Immature natural killer cell (primary cell): Measurements from ENCODE around the gene APCDD1L. TPM values are rescaled to one million over a fixed set of nuclear protein-coding genes. Genes with fewer than 3 reads are reported as not detected.

Source experiments
- DNase-seq, 3 donors: peaks; one replicate each; pipeline ENCODE4 v3.0.0; 2022; ENCODE audit warnings: mixed read lengths in 1 of 3
- H3K27ac Mint-ChIP-seq, 6 donors: one replicate each; pipeline ENCODE4 v1.8.0; 2020; ENCODE audit warnings: mixed read lengths in 6 of 6, mild to moderate bottlenecking in 5 of 6, inconsistent platforms in 4 of 6, moderate library complexity in 3 of 6
- H3K27me3 Mint-ChIP-seq, 3 donors: one replicate each; pipeline ENCODE4 v1.8.0; 2020 to 2021; ENCODE audit warnings: low read depth in 3 of 3, mild to moderate bottlenecking in 3 of 3, mixed read lengths in 3 of 3, moderate library complexity in 3 of 3, inconsistent platforms in 1 of 3
- H3K36me3 Mint-ChIP-seq, 3 donors: one replicate each; pipeline ENCODE4 v1.8.0; 2020; ENCODE audit warnings: mixed read lengths in 3 of 3, inconsistent platforms in 2 of 3, mild to moderate bottlenecking in 2 of 3
- H3K4me1 Mint-ChIP-seq, 2 donors: one replicate each; pipeline ENCODE4 v1.8.0; 2020; ENCODE audit warnings: inconsistent platforms in 2 of 2, mild to moderate bottlenecking in 2 of 2, mixed read lengths in 2 of 2, moderate library complexity in 1 of 2
- H3K4me3 Mint-ChIP-seq, 5 donors: one replicate each; pipeline ENCODE4 v1.8.0; 2020; ENCODE audit warnings: mild to moderate bottlenecking in 5 of 5, mixed read lengths in 5 of 5, inconsistent platforms in 3 of 5, moderate library complexity in 3 of 5
- H3K9me3 Mint-ChIP-seq, 6 donors: one replicate each; pipeline ENCODE4 v1.8.0; 2020; ENCODE audit warnings: mild to moderate bottlenecking in 6 of 6, mixed read lengths in 6 of 6, inconsistent platforms in 4 of 6, moderate library complexity in 3 of 6
- polyA plus RNA-seq, 3 donors: library from polyadenylated mRNA; unstranded; fragments of 300-500 nt; fragmentation: Illumina TruSeq; gene quantifications; one replicate each; pipeline ENCODE4 v1.2.3, GENCODE V29; 2021

APCDD1L gene
- polyA plus RNA-seq, 3 donors from 2014 or later: not detected

- no peaks in the 10 kb centered on the region for H3K4me1 Mint-ChIP-seq
- H3K27me3 Mint-ChIP-seq: peaks cover 0 to 6% (median 6%) of the 10 kb centered on the region in 3 donors
- H3K9me3 Mint-ChIP-seq: no peaks in the 10 kb centered on the region
- H3K36me3 Mint-ChIP-seq: peaks cover 0 to 5% (median 0%) of the 10 kb centered on the region in 3 donors
- no peak overlapping the region for H3K4me3 Mint-ChIP-seq
- DNase-seq: no peak
- H3K27ac Mint-ChIP-seq: no peak overlapping the region
These were observed 17.3 kb downstream of the APCDD1L start for GRCh38 chr20:58497724-58498469.

- H3K27ac Mint-ChIP-seq: no peak overlapping the region
These were observed 18.0 kb downstream of the APCDD1L start for GRCh38 chr20:58497076-58497641.

GRCh38 chr20:58496429-58496769 is 18.8 kb downstream of the APCDD1L start:
- no peak overlapping the region for H3K4me3 Mint-ChIP-seq
- no peak for DNase-seq
- H3K27ac Mint-ChIP-seq: no peak overlapping the region
- no peaks in the 10 kb centered on the region for H3K4me1 Mint-ChIP-seq
- no peaks in the 10 kb centered on the region for H3K36me3 Mint-ChIP-seq
- H3K27me3 Mint-ChIP-seq: peaks cover 0 to 4% (median 3%) of the 10 kb centered on the region in 3 donors
- no peaks in the 10 kb centered on the region for H3K9me3 Mint-ChIP-seq

More at GRCh38 chr20:58497076-58497641, 18.0 kb downstream of the APCDD1L start:
- Mint-ChIP-seq H3K9me3 (no peaks in the 10 kb centered on the region), H3K36me3 (peaks cover 0 to 5% (median 0%) of the 10 kb centered on the region in 3 donors), H3K27me3 (peaks cover 0 to 6% (median 6%) of the 10 kb centered on the region in 3 donors), H3K4me3 (no peak overlapping the region), H3K4me1 (no peaks in the 10 kb centered on the region)
- DNase-seq: no peak

GRCh38 chr20:58495623-58496428 is 19.4 kb downstream of the APCDD1L start:
- no peaks in the 10 kb centered on the region for H3K9me3 Mint-ChIP-seq
- H3K27ac Mint-ChIP-seq: no peak overlapping the region
- H3K36me3 Mint-ChIP-seq: no peaks in the 10 kb centered on the region
- no peaks in the 10 kb centered on the region for H3K4me1 Mint-ChIP-seq
- no peak for DNase-seq
- peaks cover 0 to 4% (median 3%) of the 10 kb centered on the region in 3 donors for H3K27me3 Mint-ChIP-seq
- H3K4me3 Mint-ChIP-seq: no peak overlapping the region

- Mint-ChIP-seq H3K4me3 (no peak overlapping the region), H3K27ac (no peak overlapping the region), H3K27me3 (peaks cover 0 to 6% (median 0%) of the 10 kb centered on the region in 3 donors)
These were observed 20.1 kb downstream of the APCDD1L start for GRCh38 chr20:58494923-58495622.

GRCh38 chr20:58492795-58493524 is 22.2 kb downstream of the APCDD1L start:
- H3K4me3 Mint-ChIP-seq: no peak overlapping the region
- H3K4me1 Mint-ChIP-seq: no peaks in the 10 kb centered on the region
- peaks cover 0 to 5% (median 0%) of the 10 kb centered on the region in 3 donors for H3K36me3 Mint-ChIP-seq
- DNase-seq: no peak
- H3K27ac Mint-ChIP-seq: no peak overlapping the region
- peaks cover 0 to 4% (median 0%) of the 10 kb centered on the region in 3 donors for H3K27me3 Mint-ChIP-seq
- peaks cover 0 to 7% (median 2%) of the 10 kb centered on the region in 6 donors for H3K9me3 Mint-ChIP-seq

More at GRCh38 chr20:58494923-58495622, 20.1 kb downstream of the APCDD1L start:
- H3K9me3 Mint-ChIP-seq: no peaks in the 10 kb centered on the region
- DNase-seq: no peak
- no peaks in the 10 kb centered on the region for H3K4me1 Mint-ChIP-seq
- no peaks in the 10 kb centered on the region for H3K36me3 Mint-ChIP-seq

GRCh38 chr20:58492074-58492718 is 23.0 kb downstream of the APCDD1L start:
- Mint-ChIP-seq H3K4me1 (no peaks in the 10 kb centered on the region), H3K27ac (no peak overlapping the region), H3K36me3 (peaks cover 0 to 5% (median 0%) of the 10 kb centered on the region in 3 donors), H3K27me3 (peaks cover 0 to 4% (median 2%) of the 10 kb centered on the region in 3 donors), H3K4me3 (no peak overlapping the region), H3K9me3 (peaks cover 0 to 7% (median 2%) of the 10 kb centered on the region in 6 donors)
- no peak for DNase-seq

GRCh38 chr20:58486207-58486606 is 29.0 kb downstream of the APCDD1L start:
- H3K4me3 Mint-ChIP-seq: no peak overlapping the region
- no peaks in the 10 kb centered on the region for H3K4me1 Mint-ChIP-seq
- DNase-seq: no peak
- H3K36me3 Mint-ChIP-seq: peaks cover 8 to 13% (median 10%) of the 10 kb centered on the region in 3 donors
- peaks cover 12 to 20% (median 17%) of the 10 kb centered on the region in 6 donors for H3K9me3 Mint-ChIP-seq
- H3K27ac Mint-ChIP-seq: peak overlapping the region in 1 of 6 donors; percentile 51
- H3K27me3 Mint-ChIP-seq: peaks cover 6 to 10% (median 9%) of the 10 kb centered on the region in 3 donors

GRCh38 chr20:58485393-58485792 is 29.8 kb downstream of the APCDD1L start:
- H3K4me1 Mint-ChIP-seq: no peaks in the 10 kb centered on the region
- H3K9me3 Mint-ChIP-seq: peaks cover 12 to 20% (median 17%) of the 10 kb centered on the region in 6 donors
- no peak for DNase-seq

GRCh38 chr20:58483470-58483869 is 31.7 kb downstream of the APCDD1L start:
- Mint-ChIP-seq H3K27me3 (peaks cover 6 to 10% (median 6%) of the 10 kb centered on the region in 3 donors), H3K4me3 (no peak overlapping the region), H3K27ac (no peak overlapping the region), H3K36me3 (peaks cover 9 to 11% (median 11%) of the 10 kb centered on the region in 3 donors), H3K9me3 (peaks cover 9 to 20% (median 13%) of the 10 kb centered on the region in 6 donors), H3K4me1 (no peaks in the 10 kb centered on the region)
- DNase-seq: no peak

More at GRCh38 chr20:58485393-58485792, 29.8 kb downstream of the APCDD1L start:
- H3K27me3 Mint-ChIP-seq: peaks cover 6 to 10% (median 8%) of the 10 kb centered on the region in 3 donors
- peaks cover 8 to 13% (median 10%) of the 10 kb centered on the region in 3 donors for H3K36me3 Mint-ChIP-seq
- no peak overlapping the region for H3K27ac Mint-ChIP-seq
- H3K4me3 Mint-ChIP-seq: no peak overlapping the region

GRCh38 chr20:58483051-58483450 is 32.1 kb downstream of the APCDD1L start:
- Mint-ChIP-seq H3K27me3 (peaks cover 6 to 10% (median 6%) of the 10 kb centered on the region in 3 donors), H3K9me3 (peaks cover 9 to 20% (median 13%) of the 10 kb centered on the region in 6 donors), H3K27ac (no peak overlapping the region), H3K36me3 (peaks cover 11 to 13% (median 13%) of the 10 kb centered on the region in 3 donors), H3K4me1 (no peaks in the 10 kb centered on the region), H3K4me3 (no peak overlapping the region)
- no peak for DNase-seq

GRCh38 chr20:58482416-58482815 is 32.8 kb downstream of the APCDD1L start:
- no peak overlapping the region for H3K27ac Mint-ChIP-seq
- H3K4me3 Mint-ChIP-seq: no peak overlapping the region
- DNase-seq: no peak
- H3K4me1 Mint-ChIP-seq: no peaks in the 10 kb centered on the region
- H3K36me3 Mint-ChIP-seq: peaks cover 11 to 15% (median 13%) of the 10 kb centered on the region in 3 donors
- H3K9me3 Mint-ChIP-seq: peaks cover 9 to 20% (median 12%) of the 10 kb centered on the region in 6 donors
- H3K27me3 Mint-ChIP-seq: peaks cover 6 to 8% (median 6%) of the 10 kb centered on the region in 3 donors
